Measurements from ENCODE around the gene NEK11. TPM values are rescaled to one million over a fixed set of nuclear protein-coding genes. Genes with fewer than 3 reads are reported as not detected.
A peak's percentile ranks its signal among the peaks of the same experiment; 100 is the strongest.
"Not testable (repeated sequence)": the region's sequence is repeated elsewhere in the genome, so short reads cannot be mapped to it uniquely, and the experiment has no call there.

NEK11 gene
- total and polyA plus RNA-seq, 2 donors (not counting 3 experiments of a cell fraction or from before 2014, with no cell fraction given), result 1.7 to 4.3 TPM

- H4K20me1 ChIP-seq (replicated peaks; ENCODE audit: control insufficient read depth, extremely low read depth, insufficient read depth, low read length); H3K9ac ChIP-seq (replicated peaks; ENCODE audit: extremely low read depth, insufficient read depth, low read length); H3K9me3 ChIP-seq (replicated peaks; ENCODE audit: control insufficient read depth, insufficient read depth, low read length); H3K9me1 ChIP-seq (replicated peaks; ENCODE audit: control insufficient read depth, extremely low read depth, insufficient read depth, low read length); FAIRE-seq; H3K4me2 ChIP-seq (ENCODE audit: insufficient read depth, low read length); H3K4me3 ChIP-seq (replicated peaks in 1 of 3; ENCODE audit: insufficient read depth in 1 of 3, low read depth in 1 of 3, low read length in 3 of 3); POLR2A ChIA-PET; intact Hi-C loops (cut with micrococcal nuclease); H2AFZ ChIP-seq (ENCODE audit: low read depth, low read length); DNase-seq (ENCODE audit: low read depth, low spot score); CTCF ChIA-PET; H3K79me2 ChIP-seq (ENCODE audit: control insufficient read depth, insufficient read depth, low read length); BruUV-seq (replicated peaks); dilution Hi-C loops (cut with MboI; ENCODE audit: extremely low pct_ligation_motif_present, low sequenced_read_pairs); H3K27ac ChIP-seq (ENCODE audit: insufficient read depth, low read depth, low read length); H3K36me3 ChIP-seq (ENCODE audit: control insufficient read depth in 2 of 2, extremely low read depth in 1 of 2, insufficient read depth in 2 of 2, low read length in 2 of 2); H3K4me1 ChIP-seq (ENCODE audit: control insufficient read depth, extremely low read depth, insufficient read depth, low read length); H3K27me3 ChIP-seq (ENCODE audit: control insufficient read depth in 2 of 2, insufficient read depth in 2 of 2, low read length in 2 of 2): not testable (repeated sequence)
Observed at GRCh38 chr3:131331456-131332085, 304.9 kb downstream of the NEK11 start.

DNA sequence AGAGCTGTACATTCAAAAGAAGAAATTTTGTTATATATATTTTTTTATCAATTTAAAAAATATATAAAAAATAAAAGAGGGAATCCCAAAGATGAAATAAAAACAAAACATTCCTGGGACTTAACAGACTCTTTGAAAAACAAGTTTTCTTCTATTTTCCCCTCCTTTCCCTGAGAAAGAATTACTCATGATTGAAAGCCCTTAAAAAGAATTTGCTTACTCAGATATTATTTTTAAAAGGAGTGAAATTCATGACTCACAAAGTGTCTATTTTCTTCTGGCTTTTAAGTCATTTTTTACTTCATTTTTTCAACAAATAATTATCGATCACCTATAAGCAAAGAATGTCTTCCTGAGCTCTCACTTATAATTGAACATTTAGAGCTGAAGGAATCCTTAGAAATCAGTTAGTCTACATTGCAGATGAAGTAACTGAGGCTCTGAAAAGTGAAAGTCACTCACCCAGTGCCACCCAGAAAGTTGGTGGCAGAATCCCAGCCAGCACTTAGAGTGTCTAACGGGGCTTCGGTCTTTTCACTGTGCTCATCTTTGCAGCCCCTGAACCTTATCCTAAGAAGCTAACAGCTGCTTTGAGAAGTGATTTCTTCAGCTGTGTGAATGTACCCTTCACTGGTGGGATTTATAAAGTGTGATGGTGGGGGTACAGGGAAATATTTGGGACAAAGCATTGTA lies 312.4 kb downstream of the NEK11 start:
- H4K20me1 ChIP-seq (replicated peaks; ENCODE audit: control insufficient read depth, extremely low read depth, insufficient read depth, low read length), result no peaks in the 10 kb centered on the region
- peak overlapping the region; percentile 35 for H2AFZ ChIP-seq (ENCODE audit: low read depth, low read length)
- TF ChIP-seq EZH2 (IDR thresholded peaks at IDR 0.05; ENCODE audit: borderline replicate concordance, low read depth, low read length, severe bottlenecking), result no peak
- TF ChIP-seq JUN (IDR thresholded peaks at IDR 0.05; ENCODE audit: borderline replicate concordance, insufficient read depth, insufficient read length, low read depth), result no peak
- TF ChIP-seq, protein P1, sequence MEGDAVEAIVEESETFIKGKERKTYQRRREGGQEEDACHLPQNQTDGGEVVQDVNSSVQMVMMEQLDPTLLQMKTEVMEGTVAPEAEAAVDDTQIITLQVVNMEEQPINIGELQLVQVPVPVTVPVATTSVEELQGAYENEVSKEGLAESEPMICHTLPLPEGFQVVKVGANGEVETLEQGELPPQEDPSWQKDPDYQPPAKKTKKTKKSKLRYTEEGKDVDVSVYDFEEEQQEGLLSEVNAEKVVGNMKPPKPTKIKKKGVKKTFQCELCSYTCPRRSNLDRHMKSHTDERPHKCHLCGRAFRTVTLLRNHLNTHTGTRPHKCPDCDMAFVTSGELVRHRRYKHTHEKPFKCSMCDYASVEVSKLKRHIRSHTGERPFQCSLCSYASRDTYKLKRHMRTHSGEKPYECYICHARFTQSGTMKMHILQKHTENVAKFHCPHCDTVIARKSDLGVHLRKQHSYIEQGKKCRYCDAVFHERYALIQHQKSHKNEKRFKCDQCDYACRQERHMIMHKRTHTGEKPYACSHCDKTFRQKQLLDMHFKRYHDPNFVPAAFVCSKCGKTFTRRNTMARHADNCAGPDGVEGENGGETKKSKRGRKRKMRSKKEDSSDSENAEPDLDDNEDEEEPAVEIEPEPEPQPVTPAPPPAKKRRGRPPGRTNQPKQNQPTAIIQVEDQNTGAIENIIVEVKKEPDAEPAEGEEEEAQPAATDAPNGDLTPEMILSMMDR (IDR thresholded peaks at IDR 0.05; ENCODE audit: extremely low read depth in 1 of 2, insufficient read depth in 1 of 2, low read depth in 1 of 2, low read length in 2 of 2), result no peak
- no peak for TF ChIP-seq POLR2A (IDR thresholded peaks at IDR 0.05; ENCODE audit: low read depth, low read length)
- no peak for TF ChIP-seq GATA2 (IDR thresholded peaks at IDR 0.05; ENCODE audit: insufficient read depth, insufficient read length, low read depth, low read length)
- TF ChIP-seq, protein P2, sequence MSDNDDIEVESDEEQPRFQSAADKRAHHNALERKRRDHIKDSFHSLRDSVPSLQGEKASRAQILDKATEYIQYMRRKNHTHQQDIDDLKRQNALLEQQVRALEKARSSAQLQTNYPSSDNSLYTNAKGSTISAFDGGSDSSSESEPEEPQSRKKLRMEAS (IDR thresholded peaks at IDR 0.05; ENCODE audit: insufficient read depth, insufficient read length), result no peak
- no peak for TF ChIP-seq MYC (IDR thresholded peaks at IDR 0.05; ENCODE audit: low read depth, low read length)
- TF ChIP-seq POLR2AphosphoS5 (IDR thresholded peaks at IDR 0.05; ENCODE audit: insufficient read depth, low read depth, low read length), result no peak
- TF ChIP-seq FOS (IDR thresholded peaks at IDR 0.05; ENCODE audit: borderline replicate concordance, insufficient read depth, low read length), result no peak
- dilution Hi-C loops (cut with MboI; ENCODE audit: extremely low pct_ligation_motif_present, low sequenced_read_pairs), result no loop called here
- H3K79me2 ChIP-seq (ENCODE audit: control insufficient read depth, insufficient read depth, low read length), result no peaks in the 10 kb centered on the region
- peak overlapping the region; percentile 36 for H3K4me2 ChIP-seq (ENCODE audit: insufficient read depth, low read length)
- no peaks in the 10 kb centered on the region for H3K36me3 ChIP-seq (ENCODE audit: control insufficient read depth in 2 of 2, extremely low read depth in 1 of 2, insufficient read depth in 2 of 2, low read length in 2 of 2)
- no peak overlapping the region for H3K4me3 ChIP-seq (replicated peaks in 1 of 3; ENCODE audit: insufficient read depth in 1 of 3, low read depth in 1 of 3, low read length in 3 of 3)
- BruUV-seq (replicated peaks), result no TSS peak
- FAIRE-seq (no peak), DNase-seq (ENCODE audit: low read depth, low spot score) (no peak)
- H3K4me1 ChIP-seq (ENCODE audit: control insufficient read depth, extremely low read depth, insufficient read depth, low read length), result peaks cover 10% of the 10 kb centered on the region
- POLR2A ChIA-PET, result no interaction called here
- no peaks in the 10 kb centered on the region for H3K9me3 ChIP-seq (replicated peaks; ENCODE audit: control insufficient read depth, insufficient read depth, low read length)
- no peaks in the 10 kb centered on the region for H3K9me1 ChIP-seq (replicated peaks; ENCODE audit: control insufficient read depth, extremely low read depth, insufficient read depth, low read length)
- peaks cover 0 to 2% of the 10 kb centered on the region in 2 experiments for H3K27me3 ChIP-seq (ENCODE audit: control insufficient read depth in 2 of 2, insufficient read depth in 2 of 2, low read length in 2 of 2)
- intact Hi-C loops (cut with micrococcal nuclease), result no loop called here
- no peak overlapping the region for H3K27ac ChIP-seq (ENCODE audit: insufficient read depth, low read depth, low read length)
- H3K9ac ChIP-seq (replicated peaks; ENCODE audit: extremely low read depth, insufficient read depth, low read length), result no peak overlapping the region
- CTCF ChIA-PET, result interaction anchor here (1.8 to 2.2 kb wide), 2 partner anchors 10 to 14 kb away, joined by 4 to 9 read pairs; no protein-coding TSS in a partner anchor
